ENCODE measurements around the gene PARVB.

DNA sequence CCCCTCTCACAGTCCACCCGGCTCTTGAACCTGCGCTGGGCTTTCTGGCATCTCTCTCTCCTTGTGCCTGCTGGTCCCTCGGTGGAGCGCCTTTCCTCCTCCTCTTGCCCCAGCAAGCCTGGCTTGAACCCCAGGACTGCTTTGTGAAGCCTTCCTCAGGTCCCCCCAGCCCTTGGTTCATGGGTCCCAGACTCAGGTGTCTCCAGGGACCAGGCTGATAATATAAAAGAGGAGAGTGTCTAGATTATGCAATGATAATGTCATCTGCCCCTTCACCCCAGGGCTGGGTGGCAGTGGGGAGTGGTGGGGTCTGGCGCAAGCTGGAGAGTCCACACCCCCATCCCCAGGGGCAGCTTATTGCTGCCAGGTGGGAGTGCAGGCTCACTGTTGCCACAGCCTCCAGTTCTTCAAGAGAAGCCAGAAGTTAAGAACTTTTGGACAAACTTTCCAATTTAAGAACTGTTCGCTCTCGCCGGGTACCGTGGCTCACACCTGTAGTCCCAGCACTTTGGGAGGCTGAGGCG, 120.0 kb downstream of the PARVB start:
- TF ChIP-seq, protein P1, sequence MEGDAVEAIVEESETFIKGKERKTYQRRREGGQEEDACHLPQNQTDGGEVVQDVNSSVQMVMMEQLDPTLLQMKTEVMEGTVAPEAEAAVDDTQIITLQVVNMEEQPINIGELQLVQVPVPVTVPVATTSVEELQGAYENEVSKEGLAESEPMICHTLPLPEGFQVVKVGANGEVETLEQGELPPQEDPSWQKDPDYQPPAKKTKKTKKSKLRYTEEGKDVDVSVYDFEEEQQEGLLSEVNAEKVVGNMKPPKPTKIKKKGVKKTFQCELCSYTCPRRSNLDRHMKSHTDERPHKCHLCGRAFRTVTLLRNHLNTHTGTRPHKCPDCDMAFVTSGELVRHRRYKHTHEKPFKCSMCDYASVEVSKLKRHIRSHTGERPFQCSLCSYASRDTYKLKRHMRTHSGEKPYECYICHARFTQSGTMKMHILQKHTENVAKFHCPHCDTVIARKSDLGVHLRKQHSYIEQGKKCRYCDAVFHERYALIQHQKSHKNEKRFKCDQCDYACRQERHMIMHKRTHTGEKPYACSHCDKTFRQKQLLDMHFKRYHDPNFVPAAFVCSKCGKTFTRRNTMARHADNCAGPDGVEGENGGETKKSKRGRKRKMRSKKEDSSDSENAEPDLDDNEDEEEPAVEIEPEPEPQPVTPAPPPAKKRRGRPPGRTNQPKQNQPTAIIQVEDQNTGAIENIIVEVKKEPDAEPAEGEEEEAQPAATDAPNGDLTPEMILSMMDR (conservative IDR thresholded peaks at IDR 0.05) = no peak
- no peak for TF ChIP-seq EZH2 (IDR thresholded peaks at IDR 0.05; ENCODE audit: low read depth)
